GM21526 (cell line): ENCODE results near the gene PHF13.
"Not testable (repeated sequence)": the region's sequence is repeated elsewhere in the genome, so short reads cannot be mapped to it uniquely, and the experiment has no call there.

Source experiments
- ATAC-seq: cut with Tn5 transposase; IDR thresholded peaks from one replicate; pipeline ENCODE4 v1.9.1; 2021; ENCODE audit warnings: moderate library complexity; ENCODE audit not compliant: unreplicated experiment, low FRiP score

PHF13 gene

GRCh38 chr1:6585841-6586240 is 27.7 kb upstream of the PHF13 start:
- ATAC-seq: no peak

GRCh38 chr1:6586404-6586816 is 27.1 kb upstream of the PHF13 start:
- ATAC-seq: no peak

- ATAC-seq: no peak
Observed at GRCh38 chr1:6587261-6588005, 26.1 kb upstream of the PHF13 start.

- ATAC-seq: no peak
Observed at GRCh38 chr1:6588128-6588892, 25.2 kb upstream of the PHF13 start.

GRCh38 chr1:6588893-6589520 is 24.5 kb upstream of the PHF13 start:
- ATAC-seq: no peak

- no peak for ATAC-seq
Observed at GRCh38 chr1:6590046-6590445, 23.5 kb upstream of the PHF13 start.

- ATAC-seq: no peak
Observed at GRCh38 chr1:6591222-6591621, 22.3 kb upstream of the PHF13 start.

GRCh38 chr1:6591644-6592043 is 21.9 kb upstream of the PHF13 start:
- no peak for ATAC-seq

GRCh38 chr1:6592441-6592840 is 21.1 kb upstream of the PHF13 start:
- no peak for ATAC-seq

GRCh38 chr1:6592865-6593593 is 20.5 kb upstream of the PHF13 start:
- no peak for ATAC-seq

GRCh38 chr1:6593810-6594209 is 19.7 kb upstream of the PHF13 start:
- no peak for ATAC-seq

GRCh38 chr1:6594977-6595740 is 18.4 kb upstream of the PHF13 start:
- no peak for ATAC-seq

- no peak for ATAC-seq
Observed at GRCh38 chr1:6596351-6596750, 17.2 kb upstream of the PHF13 start.

GRCh38 chr1:6596886-6597776 is 16.4 kb upstream of the PHF13 start:
- no peak for ATAC-seq

- ATAC-seq: no peak
Observed at GRCh38 chr1:6597777-6598131, 15.8 kb upstream of the PHF13 start.

GRCh38 chr1:6599141-6599975 is 14.2 kb upstream of the PHF13 start:
- ATAC-seq: no peak

GRCh38 chr1:6599991-6600390 is 13.5 kb upstream of the PHF13 start:
- ATAC-seq: not testable (repeated sequence)

- ATAC-seq: no peak
Observed at GRCh38 chr1:6600410-6601048, 13.0 kb upstream of the PHF13 start.
